CD4-positive, alpha-beta T cell treated with Interferon alpha-2 for 1 hour (primary cell): ENCODE data around the gene TMBIM6.
"Not testable (repeated sequence)": the region's sequence is repeated elsewhere in the genome, so short reads cannot be mapped to it uniquely, and the experiment has no call there.

Source experiments
- DNase-seq, 2 donors: peaks; one replicate each; pipeline ENCODE4 v3.0.0-alpha.2; 2020 to 2022

The TMBIM6 gene

DNA sequence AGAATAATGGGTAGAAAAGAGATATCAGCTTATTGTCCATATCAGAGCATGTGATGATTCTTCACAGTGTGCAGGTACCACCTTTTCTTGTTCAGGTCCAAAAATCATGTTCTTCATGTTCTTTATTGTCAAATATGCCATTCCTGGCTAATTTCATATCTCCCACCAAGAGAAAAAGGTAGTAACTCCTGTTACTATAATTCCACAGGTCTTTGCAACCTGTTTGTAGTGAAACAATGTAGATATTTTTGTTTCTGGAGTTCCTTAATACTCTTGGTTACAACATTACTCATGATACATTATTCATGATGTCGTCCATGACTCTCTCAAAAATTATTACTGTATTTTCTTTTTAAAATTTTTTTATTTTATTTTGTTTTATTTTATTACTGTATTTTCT is 11.3 kb upstream of the TMBIM6 start:
- DNase-seq: no peak

DNA sequence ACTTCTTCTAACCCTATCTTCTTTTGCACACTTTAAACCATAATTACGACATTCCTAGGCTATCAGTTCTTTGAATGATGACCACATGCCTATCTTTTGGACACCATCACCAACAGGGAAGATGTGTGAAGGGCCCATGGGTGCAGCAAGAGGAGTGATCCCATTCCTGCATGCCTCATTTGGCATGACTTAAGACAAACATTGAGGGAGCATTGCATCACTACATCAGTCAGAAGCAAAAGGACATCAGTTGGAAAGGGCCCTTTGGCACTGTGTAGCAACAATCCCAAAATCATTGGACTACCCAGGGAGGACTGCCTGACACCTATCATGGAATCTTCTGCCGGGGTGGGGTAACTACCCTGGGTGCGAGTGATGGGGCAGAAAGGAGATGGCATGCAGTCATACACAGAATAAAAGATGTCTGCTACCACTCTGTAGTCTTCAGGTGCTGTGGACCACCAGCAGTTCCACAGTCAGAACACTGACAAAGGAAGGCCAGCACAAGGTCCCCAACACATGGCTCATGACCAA is 10.7 kb upstream of the TMBIM6 start:
- DNase-seq: no peak

- DNase-seq: no peak
These were observed 7.9 kb upstream of the TMBIM6 start for GRCh38 chr12:49733219-49734017.

DNA sequence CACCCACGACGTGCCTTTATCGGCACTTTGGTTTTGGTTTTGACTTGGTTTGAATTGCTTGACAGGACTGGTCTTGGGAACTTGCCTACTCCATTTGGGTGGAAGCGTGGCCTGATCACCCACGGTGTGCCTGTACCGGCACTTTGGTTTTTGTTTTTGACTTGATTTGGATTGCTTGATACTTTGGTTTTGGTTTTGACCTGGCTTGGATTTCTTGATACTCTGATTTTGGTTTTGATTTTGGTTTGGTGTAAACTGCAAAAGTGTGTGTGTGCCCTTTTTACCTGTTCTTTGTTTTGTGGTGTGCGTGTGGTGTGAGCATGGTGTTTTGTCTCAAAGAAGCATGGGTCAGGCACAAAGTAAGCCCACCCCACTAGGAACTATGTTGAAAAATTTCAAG is 6.5 kb upstream of the TMBIM6 start:
- DNase-seq: not testable (repeated sequence)

DNA sequence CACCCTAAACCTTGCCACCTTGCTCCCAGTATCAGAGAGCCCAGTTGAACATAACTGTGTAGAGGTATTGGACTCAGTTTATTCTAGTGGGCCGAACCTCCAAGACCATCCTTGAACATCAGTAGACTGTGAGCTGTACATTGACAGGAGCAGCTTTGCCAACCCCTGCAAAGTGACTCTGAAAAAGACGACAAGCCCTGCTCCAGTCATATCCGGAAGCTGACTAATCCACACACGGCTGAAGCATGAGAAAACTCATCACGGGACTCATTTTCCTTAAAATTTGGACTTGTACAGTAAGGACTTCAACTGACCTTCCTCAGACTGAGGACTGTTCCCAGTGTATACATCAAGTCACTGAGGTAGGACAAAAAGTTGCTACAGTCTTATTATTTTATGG is 2.6 kb upstream of the TMBIM6 start:
- not testable (repeated sequence) for DNase-seq

DNA sequence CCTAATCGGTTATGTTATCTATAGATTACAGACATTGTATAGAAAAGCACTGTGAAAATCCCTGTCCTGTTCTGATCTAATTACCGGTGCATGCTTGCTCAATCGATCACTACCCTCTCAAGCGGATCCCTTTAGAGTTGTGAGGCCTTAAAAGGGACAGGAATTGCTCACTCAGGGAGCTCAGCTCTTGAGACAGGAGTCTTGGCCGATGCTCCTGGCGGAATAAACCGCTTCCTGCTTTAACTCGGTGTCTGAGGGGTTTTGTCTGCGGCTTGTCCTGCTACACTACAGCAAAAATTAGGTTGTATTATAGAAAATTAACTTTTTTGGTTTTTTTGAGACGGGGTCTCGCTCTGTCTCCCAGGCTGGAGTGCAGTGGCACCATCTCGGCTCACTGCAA is 1.1 kb upstream of the TMBIM6 start:
- DNase-seq: not testable (repeated sequence)

DNA sequence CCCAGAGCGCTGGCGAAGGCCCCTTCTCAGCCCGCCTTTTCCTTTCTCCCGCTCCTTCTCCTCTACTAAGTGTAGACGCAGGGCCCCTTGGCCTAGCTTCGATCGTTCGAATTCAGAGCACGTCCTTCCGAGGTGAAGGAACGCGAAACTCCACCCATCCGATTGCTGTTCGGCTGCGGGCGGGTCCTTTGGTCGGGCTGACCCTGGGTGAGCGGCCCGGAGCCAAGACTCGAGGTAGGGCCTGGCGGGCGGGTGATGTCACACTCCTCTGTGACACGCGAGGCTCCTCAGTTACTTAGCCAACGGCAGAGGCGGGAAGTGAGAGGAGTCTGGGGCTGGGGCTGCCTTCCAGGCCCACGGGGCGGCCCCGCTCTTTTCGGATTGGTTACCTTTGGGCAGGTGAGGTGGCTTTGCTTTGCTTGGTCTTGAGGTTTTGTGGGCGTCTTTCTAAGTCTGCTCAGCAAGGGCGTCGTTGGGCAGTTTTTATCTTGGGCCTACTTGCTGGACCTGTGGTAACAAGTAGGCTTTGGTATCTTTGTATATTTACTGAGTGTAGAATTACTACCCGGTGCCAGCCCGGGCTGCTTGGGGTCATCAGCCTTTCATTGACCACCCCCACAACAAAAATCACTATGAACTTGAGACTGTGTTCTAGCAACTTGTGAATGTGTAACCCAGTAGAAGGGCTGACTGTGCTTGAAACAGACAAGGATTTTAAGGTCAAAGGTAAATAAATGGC is 694 bp downstream of the TMBIM6 start:
- peak; percentile 90 to 94 for DNase-seq

DNA sequence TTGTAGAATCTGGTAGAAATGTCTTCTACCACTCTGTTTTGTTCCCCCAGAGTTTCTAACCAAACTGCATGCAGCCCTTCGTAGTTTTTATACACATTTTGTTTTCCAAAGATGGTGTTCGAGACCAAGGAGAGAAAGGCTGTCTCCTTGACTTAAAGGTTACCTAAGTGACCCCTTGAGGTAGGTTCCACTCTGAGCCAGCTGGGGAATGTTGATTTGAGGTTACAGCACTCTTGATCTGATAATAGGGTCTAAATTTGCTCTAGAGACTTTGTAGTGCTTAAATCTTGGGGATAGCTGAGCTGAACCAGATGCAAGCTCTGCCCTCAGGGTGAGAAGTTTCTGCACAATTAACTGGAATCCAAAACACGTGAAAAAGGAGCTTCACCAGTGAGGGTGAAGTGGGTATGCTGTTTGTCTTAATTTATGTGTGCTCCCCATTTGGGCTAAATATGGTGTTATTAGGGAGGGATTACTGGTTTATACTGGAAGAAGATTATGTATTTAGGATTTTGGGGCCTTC is 3.1 kb downstream of the TMBIM6 start:
- no peak for DNase-seq

- no peak for DNase-seq
These were observed 6.9 kb downstream of the TMBIM6 start for GRCh38 chr12:49748306-49748705.

DNA sequence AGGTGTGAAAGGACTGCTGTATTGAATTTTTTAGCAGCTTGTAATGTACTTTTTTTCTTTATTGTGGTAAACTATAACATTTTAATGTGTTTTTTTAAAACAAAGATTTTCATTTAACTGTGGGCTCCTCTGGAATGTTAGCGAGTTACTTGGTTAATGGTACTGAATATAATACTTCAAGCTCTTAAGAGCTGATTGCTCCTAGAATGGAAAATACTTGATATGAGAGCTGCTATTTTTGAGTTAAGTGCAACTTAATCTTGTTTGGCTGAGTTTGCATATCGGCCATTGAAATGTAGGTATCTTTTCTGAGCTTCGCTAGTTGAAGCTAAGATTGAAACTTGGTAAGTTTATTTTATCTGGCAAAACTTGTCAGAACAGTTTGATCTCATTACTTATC is 7.4 kb downstream of the TMBIM6 start:
- no peak for DNase-seq

GRCh38 chr12:49750027-49750995 is 9.0 kb downstream of the TMBIM6 start:
- peak in 1 of 2 donors; percentile 40 for DNase-seq

DNA sequence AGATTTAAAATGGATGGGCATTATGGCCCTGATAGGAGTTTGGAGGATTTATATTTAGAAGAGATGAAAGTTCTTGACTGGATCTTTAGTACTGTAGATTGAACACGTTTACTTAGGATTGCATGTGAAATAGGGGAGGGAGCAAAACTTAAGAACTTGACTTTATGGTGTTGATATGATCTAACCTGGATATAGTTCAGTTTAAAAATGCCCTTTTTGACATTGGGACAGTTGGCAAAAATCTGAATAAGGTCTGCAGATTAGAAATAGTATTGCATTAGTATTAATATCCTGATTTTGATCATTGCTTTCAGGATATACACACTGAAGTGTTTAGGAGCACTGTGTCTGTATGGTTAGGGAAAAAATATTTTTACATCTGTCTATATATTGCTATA is 9.6 kb downstream of the TMBIM6 start:
- no peak for DNase-seq

DNA sequence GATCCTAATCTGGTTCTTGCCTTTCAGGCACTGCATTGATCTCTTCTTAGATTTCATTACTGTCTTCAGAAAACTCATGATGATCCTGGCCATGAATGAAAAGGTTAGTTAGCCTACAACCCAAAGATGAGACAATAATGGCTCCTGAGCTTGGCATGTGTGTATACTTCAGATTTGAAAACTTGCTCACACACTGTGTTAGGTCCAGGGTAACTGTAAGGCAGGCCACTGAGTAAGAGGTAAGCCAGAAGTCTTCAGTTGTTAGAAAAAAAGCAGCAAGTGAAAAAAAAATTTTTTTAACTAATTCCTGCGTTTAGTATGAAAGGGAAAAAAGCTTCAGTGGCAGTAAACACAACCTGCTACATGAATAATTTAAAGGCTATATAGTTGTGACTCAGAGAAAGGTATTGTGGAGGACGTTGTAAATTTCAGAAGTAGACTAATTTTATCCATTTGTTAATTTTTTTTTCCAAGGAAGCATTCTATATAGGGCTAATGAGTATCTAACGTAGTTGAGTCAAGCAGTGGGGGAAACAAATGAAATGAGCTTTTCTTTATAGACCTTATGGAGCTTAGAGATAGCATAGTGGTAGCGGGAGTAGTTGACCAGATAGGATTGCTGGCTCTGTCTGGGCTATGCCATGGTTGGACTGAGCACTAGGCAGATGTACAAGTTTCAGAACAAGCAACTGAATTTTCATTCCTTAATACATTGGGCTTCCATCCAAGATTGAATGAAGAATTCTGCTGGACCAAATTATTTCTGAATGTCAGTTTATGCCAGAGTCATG is 20.5 kb downstream of the TMBIM6 start:
- DNase-seq: no peak

DNA sequence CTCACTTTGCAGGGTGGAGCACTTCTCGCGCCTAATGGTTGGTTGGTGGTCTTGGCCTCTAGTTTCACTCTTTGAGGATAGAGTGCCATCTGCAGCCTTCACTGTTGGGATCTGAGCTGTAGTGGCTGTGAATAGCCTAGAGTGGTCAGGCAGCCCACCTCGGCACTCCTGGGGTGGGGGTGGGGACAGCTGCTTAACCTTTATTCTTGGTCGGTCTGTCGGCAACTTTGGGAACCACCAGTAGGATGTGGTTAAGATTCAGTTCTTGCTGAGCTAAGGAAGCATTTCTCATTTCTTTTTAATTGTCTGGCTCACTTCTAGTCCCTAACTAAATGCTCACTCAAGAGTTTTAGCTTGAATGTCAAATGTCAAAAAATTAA is 21.1 kb downstream of the TMBIM6 start:
- peak in 1 of 2 donors; percentile 33 for DNase-seq

- DNase-seq: peak; percentile 73 to 85
These were observed 21.7 kb downstream of the TMBIM6 start for GRCh38 chr12:49763006-49763591.

DNA sequence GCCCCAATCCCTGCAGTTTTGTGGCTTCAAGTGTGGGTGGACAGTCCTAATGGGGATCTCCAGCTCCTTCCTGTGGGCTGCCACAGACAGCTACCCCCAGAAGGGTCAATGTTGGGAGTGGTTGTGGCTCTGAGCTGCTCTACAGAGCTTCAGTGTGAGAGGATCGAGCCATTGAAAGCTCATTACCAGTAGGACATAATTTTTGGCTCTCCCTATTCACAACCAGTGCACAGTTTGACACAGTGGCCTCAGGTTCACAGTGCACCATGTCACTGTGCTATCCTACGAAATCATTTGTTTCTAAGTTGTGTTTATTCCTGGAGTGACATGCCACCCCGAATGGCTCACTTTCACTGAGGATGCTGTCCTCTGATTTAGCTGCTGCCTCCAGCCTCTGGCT is 22.8 kb downstream of the TMBIM6 start:
- no peak for DNase-seq

GRCh38 chr12:49766115-49766455 is 24.7 kb downstream of the TMBIM6 start:
- DNase-seq: no peak

GRCh38 chr12:49767333-49767732 is 26.0 kb downstream of the TMBIM6 start:
- no peak for DNase-seq

GRCh38 chr12:49773102-49773501 is 31.7 kb downstream of the TMBIM6 start:
- DNase-seq: not testable (repeated sequence)

DNA sequence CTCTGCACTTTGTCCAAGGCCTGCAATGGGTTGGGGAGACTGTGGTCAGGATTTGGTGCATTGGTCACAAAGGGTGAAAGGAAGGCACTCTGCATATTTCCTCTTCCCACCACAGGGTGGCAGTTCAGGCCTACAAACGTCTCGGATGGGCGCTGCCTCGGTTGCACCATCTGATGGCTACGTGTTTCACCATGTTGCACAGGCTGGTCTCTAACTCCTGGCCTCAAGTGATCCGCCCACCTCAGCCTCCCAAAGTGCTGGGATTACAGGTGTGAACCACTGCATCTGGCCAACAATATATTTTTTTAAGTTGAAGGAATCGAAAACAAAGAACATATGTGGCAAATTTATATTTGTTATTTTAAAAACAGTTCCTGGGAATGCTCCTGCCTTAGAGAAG is 35.1 kb downstream of the TMBIM6 start:
- DNase-seq: peak; percentile 57 to 66

GRCh38 chr12:49776858-49777257 is 35.5 kb downstream of the TMBIM6 start:
- DNase-seq: no peak

GRCh38 chr12:49777341-49777740 is 36.0 kb downstream of the TMBIM6 start:
- DNase-seq: no peak
